Fibroblast of the conjunctiva (primary cell): ENCODE results near the gene UBAC2.
"Not testable (repeated sequence)": the region's sequence is repeated elsewhere in the genome, so short reads cannot be mapped to it uniquely, and the experiment has no call there.

Experiments used
- DNase-seq: peaks from one replicate; pipeline ENCODE4 v3.0.0-alpha.2; 2010; ENCODE audit warnings: low read depth

The UBAC2 gene

DNA sequence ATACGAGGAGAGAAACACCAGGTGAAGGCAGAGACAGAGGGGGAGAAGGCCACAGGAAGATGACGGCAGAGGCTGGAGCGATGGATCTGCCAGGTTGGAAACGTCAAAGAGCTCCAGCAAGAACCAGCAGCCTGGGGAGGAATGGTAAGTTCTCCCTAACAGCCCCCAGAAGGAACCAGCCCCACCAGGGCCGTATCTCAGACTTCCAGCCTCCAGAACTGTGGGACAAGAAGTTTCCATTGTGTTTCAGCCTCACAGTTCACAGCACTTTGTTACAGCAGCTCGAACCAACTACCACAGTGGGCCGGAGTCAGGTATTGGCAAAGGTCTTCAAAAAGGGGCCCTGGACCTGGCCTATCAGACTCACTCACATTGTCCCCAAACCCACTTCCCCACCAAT, 195.8 kb downstream of the UBAC2 start:
- no peak for DNase-seq

DNA sequence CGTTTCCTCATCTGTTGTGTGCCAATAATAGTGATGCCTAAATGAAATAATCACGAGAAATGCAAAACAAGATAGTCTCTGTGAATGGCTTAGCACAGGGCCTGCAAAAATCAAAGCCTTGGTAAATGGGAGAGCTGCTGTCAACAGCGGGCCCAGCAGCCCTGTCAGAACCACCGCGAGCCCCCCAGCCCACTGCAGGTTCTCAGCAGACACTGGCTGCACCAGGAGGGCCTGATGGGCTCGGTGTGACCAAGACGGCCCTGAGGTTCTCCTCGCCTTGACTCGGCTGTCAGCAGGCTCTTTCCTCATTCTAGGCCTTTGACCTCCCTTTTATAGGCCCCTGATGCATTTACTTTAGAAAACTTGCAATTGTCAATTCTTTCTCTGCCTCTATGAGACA, 197.4 kb downstream of the UBAC2 start:
- DNase-seq: no peak

DNA sequence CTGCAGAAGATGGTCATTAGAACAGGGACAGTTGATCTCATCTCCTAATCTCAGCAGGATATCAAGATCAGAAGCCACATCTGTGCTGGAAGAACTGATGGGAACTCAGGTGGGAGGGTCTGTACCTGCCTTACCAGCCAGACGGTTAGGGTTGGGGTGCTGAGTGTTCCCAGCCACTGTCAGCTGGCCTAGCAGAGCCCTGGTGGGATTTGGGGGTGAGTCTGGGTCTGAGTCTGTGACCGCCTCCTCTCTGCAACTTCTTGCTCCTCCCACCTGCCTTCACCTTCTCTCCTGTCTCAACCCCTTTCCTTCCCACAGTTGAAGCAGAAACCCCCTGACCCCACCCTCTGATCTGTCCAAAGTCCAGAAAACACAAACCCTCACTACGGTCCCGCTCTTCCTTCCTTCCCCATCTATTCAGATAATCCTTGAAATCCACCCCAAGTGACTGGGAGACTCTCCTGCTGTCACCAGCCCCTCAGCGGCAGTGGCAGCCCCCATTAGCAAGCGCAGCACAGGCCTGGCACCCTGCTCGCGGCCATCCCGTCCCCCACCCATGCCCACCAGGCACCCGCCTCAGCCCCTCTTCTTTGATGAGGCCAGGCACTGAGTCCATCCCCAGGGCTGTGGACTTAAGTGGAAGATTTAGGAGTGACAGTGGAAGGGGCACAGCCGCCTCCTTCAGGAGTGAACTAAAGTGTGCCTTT, 198.4 kb downstream of the UBAC2 start:
- no peak for DNase-seq

DNA sequence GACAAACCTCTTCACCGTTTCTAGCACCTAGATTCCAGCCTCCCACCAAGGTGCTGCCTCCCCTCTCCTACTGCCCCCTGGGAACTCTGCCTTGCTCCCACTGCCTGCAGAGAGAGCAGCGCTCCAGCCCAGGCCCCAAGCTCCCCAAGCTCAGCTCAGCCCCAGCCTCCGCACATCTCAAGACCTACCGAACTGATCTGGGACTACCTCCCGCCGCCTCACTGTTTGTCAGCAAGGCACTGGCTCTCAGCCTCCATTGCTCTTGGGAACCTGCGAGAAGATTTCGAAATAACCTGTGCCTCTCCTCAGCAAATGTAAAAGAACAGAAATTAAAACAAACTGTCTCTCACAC, 198.9 kb downstream of the UBAC2 start:
- no peak for DNase-seq

DNA sequence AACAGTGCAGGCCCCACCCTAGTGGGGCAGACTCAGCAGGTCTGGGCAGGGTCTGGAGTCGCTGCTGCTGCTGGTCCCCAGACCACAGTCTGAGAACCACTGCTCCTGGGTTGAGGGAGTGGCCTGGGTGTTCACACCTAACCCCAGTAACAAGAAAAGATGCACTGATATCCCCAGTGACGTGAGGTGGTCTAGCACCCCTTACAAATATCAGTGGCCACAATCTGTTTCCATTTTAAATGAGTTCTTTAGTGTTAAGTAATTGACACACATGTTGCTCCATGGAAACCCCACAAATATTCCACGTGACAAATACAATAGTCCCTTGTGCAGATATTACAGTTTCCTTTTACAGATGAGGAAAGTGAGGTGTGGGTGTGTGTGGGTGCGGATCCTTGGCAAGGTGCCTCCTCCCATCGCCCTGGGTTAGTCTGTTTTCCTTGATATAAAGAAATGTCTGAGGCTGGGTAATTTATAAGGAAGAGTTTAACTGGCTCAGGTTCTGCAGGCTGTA, 202.9 kb downstream of the UBAC2 start:
- no peak for DNase-seq

DNA sequence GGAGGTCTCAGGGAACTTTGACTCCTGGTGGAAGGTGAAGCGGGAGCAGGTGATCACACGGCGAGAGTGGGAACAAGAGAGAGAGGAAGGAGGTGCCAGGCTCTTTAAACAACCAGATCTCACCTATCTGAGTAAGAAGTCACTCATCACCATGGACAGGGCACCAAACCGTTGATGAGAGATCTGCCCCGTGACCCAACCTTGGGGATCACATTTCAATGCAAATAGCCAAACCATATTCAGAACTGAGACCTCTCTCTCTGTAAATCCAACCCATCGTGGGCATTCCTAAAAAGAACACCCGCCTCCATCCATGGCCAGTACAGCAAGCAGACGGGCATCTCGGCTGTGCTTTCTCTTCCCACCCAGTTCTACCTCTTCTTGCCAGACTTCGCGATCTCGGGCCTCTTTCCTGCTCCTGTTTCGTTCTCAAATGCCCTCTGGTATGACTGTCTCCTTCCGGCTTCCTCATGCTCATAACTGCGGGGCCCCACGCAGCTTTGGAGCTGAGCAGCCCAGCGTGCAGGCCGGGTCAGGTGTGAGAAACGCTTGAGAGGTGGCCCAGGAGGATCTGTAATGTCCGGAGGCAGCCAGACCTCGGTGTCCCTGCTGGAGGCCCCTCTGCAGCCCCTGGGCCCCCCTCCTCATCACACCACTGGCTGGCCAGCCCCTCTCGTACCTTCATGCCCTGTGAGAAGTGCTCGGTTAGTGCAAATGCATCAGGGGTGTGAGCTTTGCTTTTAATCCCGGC, 203.5 kb downstream of the UBAC2 start:
- no peak for DNase-seq

DNA sequence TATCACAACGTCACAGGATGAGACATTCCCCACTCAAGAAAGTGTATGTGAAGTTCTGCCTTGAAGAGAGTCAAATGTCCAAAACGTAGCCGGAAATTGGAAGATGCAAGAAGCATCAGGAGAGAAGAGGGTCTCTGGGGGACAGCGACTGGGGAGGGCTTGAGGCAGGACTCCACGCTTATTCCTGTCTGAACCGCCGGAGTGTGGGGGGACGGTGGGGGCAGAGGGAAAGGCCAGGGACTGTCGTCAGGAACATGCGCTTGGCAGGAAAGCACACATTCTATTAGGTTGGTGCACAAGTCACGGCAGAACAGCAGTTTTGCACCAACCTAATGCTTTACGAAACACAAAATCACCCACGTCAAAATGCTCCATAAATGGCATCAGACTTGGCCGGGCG, 205.3 kb downstream of the UBAC2 start:
- no peak for DNase-seq

DNA sequence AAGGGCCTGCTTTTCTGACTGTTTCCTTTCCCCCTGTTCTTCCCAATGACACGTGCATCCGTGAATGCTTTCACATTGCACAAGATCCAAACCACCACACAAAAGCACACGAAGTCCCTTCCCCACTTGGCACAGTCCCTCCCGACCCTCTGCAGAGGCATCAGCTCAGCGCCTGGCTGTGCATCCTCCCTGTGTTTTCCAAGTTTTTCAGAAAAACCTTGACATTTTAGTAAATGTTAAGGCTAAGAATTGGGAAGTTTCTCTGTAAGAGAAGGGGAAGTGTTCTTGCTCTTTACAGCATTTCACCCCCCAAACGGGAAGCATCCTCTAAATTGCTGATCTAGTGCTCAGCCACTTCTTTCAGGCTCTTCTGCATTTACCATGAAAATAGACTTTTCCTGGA, 206.1 kb downstream of the UBAC2 start:
- DNase-seq: no peak

DNA sequence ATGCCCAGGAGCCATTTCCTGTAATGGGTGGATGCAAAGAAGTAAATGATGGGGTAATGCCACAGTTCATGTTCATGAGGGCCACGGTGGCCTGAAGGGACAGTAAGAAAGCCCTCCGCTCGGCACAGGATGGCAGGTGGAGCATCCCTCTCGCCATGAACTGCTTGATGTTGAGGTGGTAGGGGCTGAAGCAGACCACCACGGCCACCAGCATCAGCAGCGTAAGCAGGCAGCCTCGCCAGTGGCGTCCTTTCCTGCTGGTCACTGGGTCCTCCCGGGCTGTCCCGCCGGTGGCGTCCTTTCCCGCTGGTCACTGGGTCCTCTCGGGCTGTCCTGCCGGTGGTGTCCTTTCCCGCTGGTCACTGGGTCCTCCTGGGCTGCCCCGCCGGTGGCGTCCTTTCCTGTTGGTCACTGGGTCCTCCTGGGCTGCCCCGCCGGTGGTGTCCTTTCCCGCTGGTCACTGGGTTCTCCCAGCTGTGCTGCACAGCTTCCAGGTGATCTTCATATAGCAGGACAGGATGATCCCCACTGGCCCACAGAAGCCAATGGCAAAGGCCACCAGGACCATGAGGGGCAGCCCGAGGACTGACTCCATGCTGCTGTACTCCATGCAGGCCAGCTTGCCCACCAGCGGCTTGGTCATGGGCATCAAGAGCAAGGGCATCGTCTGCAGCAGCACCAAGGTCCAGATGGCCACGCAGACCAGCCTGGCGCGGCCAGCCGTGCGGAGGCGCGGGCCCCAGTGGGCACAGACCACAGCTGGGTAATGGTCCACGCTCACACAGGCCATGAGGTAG, 207.4 kb downstream of the UBAC2 start:
- no peak for DNase-seq

DNA sequence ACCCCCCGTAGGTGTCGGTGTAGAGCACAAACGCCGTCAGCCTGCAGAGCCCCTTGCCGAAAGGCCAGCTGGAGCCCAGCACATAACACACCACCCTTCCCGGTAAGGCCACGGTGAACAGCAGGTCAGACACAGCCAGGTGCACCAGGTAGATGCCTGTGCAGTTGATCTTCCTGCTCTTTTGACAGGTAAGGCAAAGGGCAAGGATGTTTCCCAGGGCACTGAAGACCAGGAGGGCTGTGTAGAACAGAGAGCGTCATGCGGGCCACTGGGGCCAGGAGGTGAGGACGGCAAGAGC, 208.0 kb downstream of the UBAC2 start:
- no peak for DNase-seq

DNA sequence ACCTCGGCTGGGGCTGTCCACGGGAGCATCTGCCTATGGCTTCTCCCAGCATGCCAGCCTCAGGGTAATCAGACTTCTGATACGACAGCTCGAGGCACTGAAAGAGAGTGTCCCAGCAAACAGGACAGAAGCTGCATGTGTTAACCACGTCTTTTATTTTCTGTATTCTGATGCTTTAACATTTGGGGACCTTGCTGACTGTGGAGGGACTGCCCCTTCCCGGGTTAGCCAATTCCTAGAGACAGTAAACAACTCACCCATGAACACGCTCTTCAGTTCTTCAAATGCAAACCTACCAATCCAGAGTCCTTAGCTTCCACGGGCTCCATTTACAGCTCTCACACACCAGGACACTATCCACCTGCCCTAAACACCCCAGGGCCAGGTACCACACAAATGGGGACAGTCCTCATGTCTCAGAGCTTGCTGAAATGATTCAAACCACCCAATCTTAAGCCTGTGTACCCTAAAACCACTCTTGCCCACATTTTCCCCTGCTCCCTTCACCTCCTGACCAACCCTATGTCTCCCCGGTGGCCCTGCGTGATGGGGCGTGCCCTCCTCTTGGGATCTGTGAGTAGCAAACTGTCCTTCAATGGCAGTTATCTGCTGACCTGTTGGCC, 208.9 kb downstream of the UBAC2 start:
- DNase-seq: not testable (repeated sequence)

DNA sequence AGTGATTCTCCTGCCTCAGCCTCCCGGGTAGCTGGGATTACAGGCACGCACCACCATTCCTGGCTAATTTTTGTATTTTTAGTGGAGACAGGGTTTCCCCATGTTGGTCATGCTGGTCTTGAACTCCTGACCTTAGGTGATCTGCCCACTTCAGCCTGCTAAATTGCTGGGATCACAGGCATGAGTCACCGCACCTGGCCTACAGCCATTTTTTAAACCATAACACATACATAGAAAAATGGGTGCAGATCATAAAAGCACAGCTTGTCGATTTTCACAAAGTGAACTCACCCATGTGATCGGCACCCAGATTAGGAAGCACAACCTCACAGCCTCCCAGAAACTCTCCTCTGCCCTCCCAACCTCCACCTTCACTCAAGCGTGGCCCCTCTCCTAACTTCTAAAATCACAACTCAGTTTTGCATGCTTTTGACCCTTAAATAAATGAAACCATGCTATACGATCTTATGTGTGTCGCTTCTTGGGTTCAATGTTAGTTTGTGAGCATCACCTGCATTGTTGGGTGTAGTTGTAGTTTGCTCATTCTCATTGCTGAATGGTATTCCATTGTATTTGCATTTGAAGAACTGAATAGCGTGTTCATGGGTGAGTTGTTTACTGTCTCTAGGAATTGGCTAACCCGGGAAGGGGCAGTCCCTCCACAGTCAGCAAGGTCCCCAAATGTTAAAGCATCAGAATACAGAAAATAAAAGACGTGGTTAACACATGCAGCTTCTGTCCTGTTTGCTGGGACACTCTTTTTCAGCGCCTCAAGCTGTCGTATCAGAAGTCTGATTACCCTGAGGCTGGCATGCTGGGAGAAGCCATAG, 210.2 kb downstream of the UBAC2 start:
- DNase-seq: not testable (repeated sequence)

DNA sequence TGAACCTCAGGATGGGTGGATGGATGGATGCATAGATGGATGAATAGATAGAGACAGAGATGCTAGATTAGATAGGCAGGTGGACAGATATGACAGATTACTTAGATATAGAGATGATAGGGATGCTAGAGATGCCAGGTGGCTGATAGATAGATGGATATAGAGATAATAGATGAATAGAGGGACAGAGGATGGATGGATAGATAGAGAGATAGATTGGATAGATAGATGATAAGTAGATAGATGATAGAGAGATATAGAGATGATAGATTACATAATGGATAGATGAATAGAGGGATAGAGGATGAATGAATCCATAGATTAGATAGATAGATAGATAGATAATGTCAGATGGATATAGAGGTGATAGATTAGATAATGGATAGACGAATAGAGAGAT, 212.2 kb downstream of the UBAC2 start:
- DNase-seq: no peak

DNA sequence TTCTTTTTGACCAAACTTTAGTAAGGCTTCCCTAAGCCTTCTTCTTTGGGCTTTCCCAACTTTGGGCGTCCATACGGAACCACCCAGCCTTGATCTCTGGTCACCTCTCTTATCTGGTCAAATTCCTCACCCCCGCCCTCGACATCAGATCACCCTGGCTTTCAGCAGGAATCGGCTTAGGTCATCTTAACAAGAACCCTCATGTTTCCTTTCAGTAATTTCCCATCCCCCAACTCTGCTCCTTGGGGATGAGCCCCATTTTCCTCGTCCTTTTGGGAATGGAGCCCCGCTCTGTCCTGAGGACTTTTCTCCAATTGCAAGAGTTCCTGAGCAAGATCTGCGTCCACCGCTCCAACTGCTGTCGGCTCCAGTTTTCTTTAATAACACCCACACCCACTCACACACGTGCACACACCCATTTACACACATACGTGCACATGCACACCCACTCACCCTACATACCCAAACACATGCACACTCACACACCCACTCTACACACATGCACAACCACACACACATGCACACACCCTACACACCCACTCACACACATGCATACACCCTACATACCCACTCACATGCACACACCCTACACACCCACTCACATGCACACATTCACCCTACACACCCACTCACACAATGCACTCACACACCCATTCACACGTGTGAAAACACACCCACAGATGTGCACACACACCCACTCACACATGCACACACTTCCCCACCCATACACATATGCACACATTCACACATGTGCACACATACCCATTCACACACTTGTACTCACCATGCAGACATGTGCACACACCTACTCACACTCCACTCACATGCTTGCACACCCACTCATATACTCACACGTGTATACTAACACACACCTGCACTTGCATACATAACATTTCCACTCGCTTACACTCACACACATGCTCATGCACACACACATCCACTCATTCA, 213.7 kb downstream of the UBAC2 start:
- no peak for DNase-seq

DNA sequence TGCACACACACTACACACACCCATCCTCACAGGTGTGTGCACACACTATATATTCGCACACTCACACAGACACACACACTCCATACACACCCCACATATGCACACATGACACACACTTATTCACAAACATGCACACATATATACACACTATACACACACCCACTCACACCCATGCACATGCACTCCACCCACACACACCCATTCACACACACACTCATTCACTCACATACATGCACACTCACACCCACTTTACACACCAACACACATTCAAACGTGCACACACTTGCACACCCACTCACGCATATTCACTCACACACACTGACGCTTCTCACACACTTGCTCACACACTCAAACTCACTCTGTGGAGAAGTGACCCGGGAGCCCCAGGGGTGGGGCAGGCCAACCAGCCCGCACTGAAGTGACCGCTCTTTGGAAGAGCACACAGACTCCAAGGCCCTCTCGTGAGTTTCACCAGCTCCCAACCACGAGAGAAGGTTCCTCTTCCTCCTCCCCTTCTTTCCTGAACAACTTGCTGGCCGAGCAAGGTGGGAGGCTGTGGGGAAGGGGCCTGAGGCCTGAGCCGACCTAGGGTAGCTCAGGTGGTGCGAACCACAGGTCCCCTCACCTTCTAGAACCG, 214.5 kb downstream of the UBAC2 start:
- DNase-seq: no peak

DNA sequence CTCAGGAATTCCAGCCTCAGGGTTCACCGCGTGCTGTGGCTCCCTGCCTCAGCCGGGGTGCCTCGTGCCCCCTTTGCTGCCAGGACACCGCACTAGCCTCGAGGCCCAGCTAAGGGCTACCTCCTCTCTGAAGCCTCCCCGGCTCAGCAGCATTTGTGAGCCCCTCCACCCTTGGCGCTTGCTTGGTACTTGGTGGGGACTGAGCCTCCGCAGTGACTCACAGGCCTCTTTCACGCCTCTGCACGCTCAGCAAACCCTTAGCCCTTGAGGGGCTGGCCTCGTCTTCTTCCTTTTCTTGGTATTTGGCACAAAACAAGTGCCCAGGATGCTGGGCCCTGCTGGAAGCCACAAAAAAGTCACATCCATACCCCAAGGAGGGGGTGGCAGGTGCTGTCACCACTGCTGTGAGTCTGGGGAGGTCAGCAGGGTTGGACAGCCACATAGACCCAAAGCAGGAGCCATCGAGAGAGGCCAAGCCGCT, 215.2 kb downstream of the UBAC2 start:
- DNase-seq: no peak

DNA sequence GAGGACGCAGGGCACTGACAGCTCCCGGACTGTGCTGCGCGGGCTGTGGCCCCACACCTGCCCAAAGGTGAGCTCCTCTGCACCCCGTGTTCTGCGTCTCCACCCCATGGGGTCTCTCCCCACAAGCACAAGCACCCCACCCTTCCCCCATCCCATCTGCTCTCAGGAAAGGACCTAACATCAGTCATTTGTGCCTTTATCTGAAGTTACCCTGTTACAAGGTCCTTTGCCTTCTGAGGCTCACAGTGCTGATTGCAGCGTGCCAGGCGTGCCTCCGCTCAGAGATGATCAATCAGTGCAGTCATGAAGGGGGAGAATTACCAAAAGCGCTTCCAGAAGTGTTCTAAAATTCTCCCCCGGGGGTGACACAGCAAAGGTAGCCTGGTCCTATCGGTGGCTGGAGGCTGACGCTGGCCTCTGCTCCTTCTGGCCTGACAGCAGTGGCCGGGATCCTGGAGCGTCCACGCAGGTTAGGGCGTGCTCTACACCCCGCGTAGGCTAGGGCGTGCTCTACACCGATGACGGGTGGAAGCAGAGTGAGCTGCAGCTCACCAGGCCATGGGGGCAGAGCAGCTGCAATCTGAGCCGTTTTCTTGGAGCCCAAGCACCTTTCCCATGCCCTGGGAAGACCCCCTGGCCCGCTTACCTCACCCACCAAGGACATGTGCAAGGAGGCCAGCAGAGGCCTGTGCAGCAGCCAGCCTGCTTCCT, 215.9 kb downstream of the UBAC2 start:
- no peak for DNase-seq

DNA sequence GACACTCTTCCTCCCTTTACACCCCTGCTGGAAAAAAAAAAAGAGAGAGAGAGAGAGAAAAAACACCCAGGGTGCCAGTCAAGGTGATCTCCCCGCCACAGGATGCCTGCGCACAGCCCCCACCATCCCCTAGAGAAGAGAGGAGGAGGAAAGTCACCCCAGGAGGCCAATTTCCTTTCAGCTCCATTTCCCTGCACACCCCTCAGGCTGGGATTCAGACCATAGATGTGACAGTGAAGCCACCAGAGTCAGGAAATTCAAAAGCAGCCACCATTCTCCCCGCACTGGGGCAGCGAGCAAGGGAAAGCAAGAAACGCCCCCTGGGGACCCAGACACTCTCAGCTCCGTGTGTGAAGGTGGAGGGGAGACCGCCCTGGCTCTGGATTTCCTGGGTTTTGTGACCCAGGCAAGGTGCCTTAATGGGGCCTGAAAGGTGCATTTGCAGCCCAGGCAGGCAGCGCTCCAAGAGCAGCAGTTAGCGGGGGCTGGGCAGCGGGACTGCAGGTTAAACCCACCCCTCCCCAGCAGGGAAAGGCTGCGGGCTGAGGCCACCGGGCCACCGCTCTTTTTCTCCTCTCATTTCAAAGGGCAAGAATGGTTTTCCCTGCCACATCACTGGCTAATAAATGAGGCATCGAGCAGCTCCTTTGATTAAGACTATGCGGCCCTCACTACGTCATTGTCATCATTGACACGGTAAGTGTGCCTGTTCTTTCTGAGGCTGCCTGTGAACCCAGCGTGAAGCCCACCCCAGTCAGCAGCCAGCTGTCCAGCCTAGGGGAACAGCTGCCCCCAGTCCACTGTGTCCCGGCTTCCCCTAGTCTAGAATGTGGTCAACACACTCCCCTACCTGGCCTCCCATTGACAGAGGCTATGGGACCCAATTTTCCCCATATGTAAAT, 216.8 kb downstream of the UBAC2 start:
- DNase-seq: no peak
